Keratinocyte (primary cell): Measurements from ENCODE around the gene GARIN5B. TPM values are rescaled to one million over a fixed set of nuclear protein-coding genes. Genes with fewer than 3 reads are reported as not detected.

ENCODE experiments used
- DNase-seq: peaks from one replicate; pipeline ENCODE4 v3.0.0-alpha.2; 2011; ENCODE audit warnings: low read depth, missing footprints, low spot score
- FAIRE-seq: peaks from 2 replicates; lab custom pipeline; 2011; peaks lifted over from hg19 to GRCh38; lab: Jason Lieb, UNC
- H2AFZ ChIP-seq: 2 replicates; pipeline ENCODE4 v1.6.0; 2012; ENCODE audit warnings: low read length, control low read depth, inconsistent platforms; ENCODE audit not compliant: control insufficient read depth
- H3K27ac ChIP-seq: 2 replicates; pipeline ENCODE4 v1.5.1; 2011; ENCODE audit warnings: low read length; ENCODE audit not compliant: control insufficient read depth, insufficient read depth
- H3K27me3 ChIP-seq: 3 replicates; pipeline ENCODE4 v1.6.0; 2011; ENCODE audit warnings: low read length; ENCODE audit not compliant: control insufficient read depth, insufficient read depth; ENCODE audit errors: extremely low read depth
- H3K36me3 ChIP-seq, 2 experiments: 2 replicates in 1 of 2; 3 replicates in 1 of 2; pipeline ENCODE4 v1.5.1; 2011; ENCODE audit warnings: low read length in 2 of 2, mild to moderate bottlenecking in 1 of 2; ENCODE audit not compliant: control insufficient read depth in 2 of 2, insufficient read depth in 2 of 2; ENCODE audit errors: extremely low read depth in 1 of 2
- H3K4me1 ChIP-seq: 3 replicates; pipeline ENCODE4 v1.5.1; 2011; ENCODE audit warnings: low read length; ENCODE audit not compliant: control insufficient read depth, insufficient read depth; ENCODE audit errors: extremely low read depth
- H3K4me2 ChIP-seq: 3 replicates; pipeline ENCODE4 v1.6.0; 2011; ENCODE audit warnings: low read depth, low read length; ENCODE audit not compliant: control insufficient read depth, insufficient read depth; ENCODE audit errors: extremely low read depth
- H3K4me3 ChIP-seq, 3 experiments: fragments of 200-600 bp in 1 of 3; sonication (generic) in 1 of 3; 2 replicates in 2 of 3; 3 replicates in 1 of 3; pipeline ENCODE4 v1.5.1; 2011 to 2016; ENCODE audit warnings: low read length in 3 of 3, mild to moderate bottlenecking in 3 of 3, control low read depth in 2 of 3, inconsistent platforms in 1 of 3, low read depth in 1 of 3, mixed read lengths in 1 of 3, mixed run types in 1 of 3, moderate library complexity in 1 of 3; ENCODE audit not compliant: control insufficient read depth in 2 of 3, insufficient read depth in 2 of 3; ENCODE audit errors: extremely low read depth in 1 of 3
- H3K79me2 ChIP-seq: 2 replicates; pipeline ENCODE4 v1.6.0; 2012; ENCODE audit warnings: low read length; ENCODE audit not compliant: control insufficient read depth, insufficient read depth
- H3K9ac ChIP-seq: 3 replicates; pipeline ENCODE4 v1.6.0; 2011; ENCODE audit warnings: low read length; ENCODE audit not compliant: control insufficient read depth, insufficient read depth; ENCODE audit errors: extremely low read depth
- H3K9me1 ChIP-seq: 3 replicates; pipeline ENCODE4 v1.6.0; 2011; ENCODE audit warnings: low read length; ENCODE audit not compliant: control insufficient read depth, insufficient read depth; ENCODE audit errors: extremely low read depth
- H3K9me3 ChIP-seq: 2 replicates; pipeline ENCODE4 v1.5.1; 2012; ENCODE audit warnings: low read depth, low read length; ENCODE audit not compliant: control insufficient read depth
- H4K20me1 ChIP-seq: 3 replicates; pipeline ENCODE4 v1.6.0; 2011; ENCODE audit warnings: low read length; ENCODE audit not compliant: control insufficient read depth, insufficient read depth; ENCODE audit errors: extremely low read depth
- EZH2 ChIP-seq: IDR thresholded peaks from one replicate; pipeline ENCODE4 v1.6.1; 2012; ENCODE audit warnings: inconsistent platforms, mild to moderate bottlenecking, low read length, moderate library complexity
- dilution Hi-C: fragments of 300-500 bp; cut with MboI; formaldehyde crosslinking; loops from one replicate; pipeline ENCODE4 v1.7.0; 2020; ENCODE audit warnings: low sequenced_read_pairs; ENCODE audit not compliant: extremely low pct_ligation_motif_present
- polyA plus RNA-seq, 5 experiments: library from polyadenylated mRNA; depleted of rRNA in 3 of 5; stranded (reverse) in 3 of 5; stranded (forward) in 1 of 5; unstranded in 1 of 5; fragments of >200 nt; gene quantifications; 1 replicate in 1 of 5; 2 replicates in 3 of 5; 3 replicates in 1 of 5; pipeline versions ENCODE4 v1.2.1 to v1.2.3, GENCODE V29; 2011 to 2012; ENCODE audit warnings: missing spikeins in 2 of 5, low read depth in 1 of 5, low replicate concordance in 1 of 5
- TF ChIP-seq, protein P1 (sequence below), 3 experiments: IDR thresholded peaks in 1 of 3; conservative IDR thresholded peaks in 1 of 3; optimal IDR thresholded peaks in 1 of 3; 2 replicates in 2 of 3; 3 replicates in 1 of 3; pipeline versions ENCODE3 to v1.5.1; 2011; ENCODE audit warnings: low read length in 3 of 3, mild to moderate bottlenecking in 3 of 3, moderate library complexity in 2 of 3, control low read depth in 1 of 3, inconsistent platforms in 1 of 3; ENCODE audit not compliant: insufficient read depth in 2 of 3; ENCODE audit errors: extremely low read depth in 1 of 3

GARIN5B gene
- polyA plus RNA-seq, 1 donor (not counting 4 experiments of a cell fraction or from before 2014, with no cell fraction given): not detected

DNA sequence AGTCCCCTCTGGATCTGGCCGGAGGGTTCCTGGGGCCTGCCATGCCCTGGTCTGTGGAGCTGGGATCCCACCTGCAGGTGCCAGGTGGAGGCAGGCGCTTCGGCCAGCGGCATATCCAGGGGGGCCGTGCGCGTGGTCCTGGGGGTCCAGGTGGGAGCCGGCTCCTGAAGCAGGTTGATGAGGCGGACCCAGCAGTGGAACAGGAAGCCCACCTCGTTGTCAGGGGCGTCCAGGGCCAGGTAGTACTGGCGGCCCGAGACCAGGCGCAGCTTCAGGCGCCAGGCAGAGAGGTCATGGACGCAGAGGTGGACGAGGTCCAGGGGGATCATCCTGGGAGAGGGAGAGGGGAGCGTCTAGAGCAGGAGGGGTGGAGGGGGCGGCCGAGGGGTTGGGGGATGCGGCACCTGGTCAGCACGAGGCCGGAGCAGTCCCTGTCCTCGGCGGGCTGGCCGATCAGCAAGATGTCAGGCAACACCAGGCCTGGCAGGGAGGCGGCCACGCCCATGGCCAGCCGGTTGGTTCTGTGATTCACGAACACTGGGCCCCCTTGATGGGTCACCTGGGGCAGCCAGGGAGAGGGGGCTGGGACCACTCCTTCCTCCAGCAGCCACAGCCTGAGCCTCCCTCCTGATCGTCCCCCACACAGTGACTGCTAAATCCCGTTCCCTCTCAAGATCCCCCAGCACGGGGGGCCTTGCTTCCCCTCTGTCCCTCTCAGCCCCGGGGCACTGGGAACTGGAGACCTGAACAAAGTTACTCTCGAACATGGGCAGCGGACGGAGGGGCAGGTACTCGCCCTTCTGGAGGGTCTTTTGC is 678 bp downstream of the GARIN5B start:
- no peaks in the 10 kb centered on the region for H3K9me3 ChIP-seq
- dilution Hi-C loops: no loop called here
- no peak overlapping the region for H3K9ac ChIP-seq
- no peak overlapping the region for H2AFZ ChIP-seq
- TF ChIP-seq, protein P1, sequence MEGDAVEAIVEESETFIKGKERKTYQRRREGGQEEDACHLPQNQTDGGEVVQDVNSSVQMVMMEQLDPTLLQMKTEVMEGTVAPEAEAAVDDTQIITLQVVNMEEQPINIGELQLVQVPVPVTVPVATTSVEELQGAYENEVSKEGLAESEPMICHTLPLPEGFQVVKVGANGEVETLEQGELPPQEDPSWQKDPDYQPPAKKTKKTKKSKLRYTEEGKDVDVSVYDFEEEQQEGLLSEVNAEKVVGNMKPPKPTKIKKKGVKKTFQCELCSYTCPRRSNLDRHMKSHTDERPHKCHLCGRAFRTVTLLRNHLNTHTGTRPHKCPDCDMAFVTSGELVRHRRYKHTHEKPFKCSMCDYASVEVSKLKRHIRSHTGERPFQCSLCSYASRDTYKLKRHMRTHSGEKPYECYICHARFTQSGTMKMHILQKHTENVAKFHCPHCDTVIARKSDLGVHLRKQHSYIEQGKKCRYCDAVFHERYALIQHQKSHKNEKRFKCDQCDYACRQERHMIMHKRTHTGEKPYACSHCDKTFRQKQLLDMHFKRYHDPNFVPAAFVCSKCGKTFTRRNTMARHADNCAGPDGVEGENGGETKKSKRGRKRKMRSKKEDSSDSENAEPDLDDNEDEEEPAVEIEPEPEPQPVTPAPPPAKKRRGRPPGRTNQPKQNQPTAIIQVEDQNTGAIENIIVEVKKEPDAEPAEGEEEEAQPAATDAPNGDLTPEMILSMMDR (optimal IDR thresholded peaks at IDR 0.05 in 1 of 3, IDR thresholded peaks at IDR 0.05 in 1 of 3, conservative IDR thresholded peaks at IDR 0.05 in 1 of 3; ENCODE audit: extremely low read depth in 1 of 3, insufficient read depth in 2 of 3, low read length in 3 of 3): no peak
- no peak for TF ChIP-seq EZH2
- H3K4me3 ChIP-seq: no peak overlapping the region
- FAIRE-seq: no peak
- no peaks in the 10 kb centered on the region for H3K4me1 ChIP-seq
- no peaks in the 10 kb centered on the region for H3K36me3 ChIP-seq
- DNase-seq: no peak
- no peak overlapping the region for H3K27ac ChIP-seq
- peaks cover 2% of the 10 kb centered on the region for H3K27me3 ChIP-seq
- no peaks in the 10 kb centered on the region for H3K9me1 ChIP-seq
- no peak overlapping the region for H3K4me2 ChIP-seq
- H4K20me1 ChIP-seq: no peaks in the 10 kb centered on the region
- no peaks in the 10 kb centered on the region for H3K79me2 ChIP-seq

DNA sequence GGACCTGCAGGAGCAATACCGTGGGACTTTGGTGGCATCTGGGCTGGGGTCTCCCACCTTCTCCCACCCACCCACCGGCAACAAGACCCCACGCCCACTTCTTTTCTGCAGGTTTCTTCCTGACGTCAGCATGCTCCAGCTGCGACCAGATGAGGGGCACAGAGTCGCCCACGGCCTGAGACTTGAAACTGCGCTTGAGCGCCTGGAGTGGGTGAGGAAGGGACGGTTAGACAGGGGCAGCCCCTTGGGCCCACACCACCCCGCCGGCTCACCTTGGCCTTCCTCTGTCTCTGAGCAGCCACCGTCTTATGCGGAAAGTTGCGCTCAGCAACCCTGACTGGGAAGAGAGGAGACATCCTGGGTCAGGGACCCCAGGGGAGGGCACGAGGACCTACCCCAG is 2.2 kb downstream of the GARIN5B start:
- Histone ChIP-seq H3K9ac (no peak overlapping the region), H3K27ac (no peak overlapping the region)
- FAIRE-seq: no peak

More for the DNA sequence above, 2.2 kb downstream of the GARIN5B start:
- no peak for DNase-seq
- Histone ChIP-seq H3K36me3 (no peaks in the 10 kb centered on the region), H3K9me1 (no peaks in the 10 kb centered on the region), H2AFZ (no peak overlapping the region), H3K4me1 (no peaks in the 10 kb centered on the region), H3K4me2 (no peak overlapping the region), H3K9me3 (no peaks in the 10 kb centered on the region), H3K79me2 (no peaks in the 10 kb centered on the region), H3K4me3 (no peak overlapping the region), H3K27me3 (peaks cover 4% of the 10 kb centered on the region), H4K20me1 (no peaks in the 10 kb centered on the region)
- dilution Hi-C loops: no loop called here
- TF ChIP-seq EZH2: no peak
- TF ChIP-seq, protein P1 (optimal IDR thresholded peaks at IDR 0.05 in 1 of 3, IDR thresholded peaks at IDR 0.05 in 1 of 3, conservative IDR thresholded peaks at IDR 0.05 in 1 of 3; ENCODE audit: extremely low read depth in 1 of 3, insufficient read depth in 2 of 3, low read length in 3 of 3): no peak
